WTC11 (cell line): Measurements from ENCODE around the gene WDR76. TPM values are rescaled to one million over a fixed set of nuclear protein-coding genes. Genes with fewer than 3 reads are reported as not detected.

ENCODE experiments used
- ATAC-seq: fragments of 200-7000 bp; cut with Tn5 transposase; 2 replicates; pipeline ENCODE4 v1.10.0; 2021; ENCODE audit warnings: mild to moderate bottlenecking, moderate library complexity
- CTCF ChIA-PET: fragments of 300-600 bp; sonication (Branson Sonifier 250); formaldehyde crosslinking; loops from one replicate; lab custom pipeline; 2021; ENCODE audit warnings: antibody characterized with exemption; lab: Charles Lee
- POLR2A ChIA-PET: fragments of 350-600 bp; sonication (Branson Sonifier 250); formaldehyde crosslinking; loops from one replicate; lab custom pipeline; 2021; ENCODE audit warnings: antibody characterized with exemption; lab: Charles Lee
- DNase-seq: peaks from one replicate; pipeline ENCODE4 v3.0.0; 2021; ENCODE audit warnings: low spot score
- H3K27ac Mint-ChIP-seq: 2 replicates; pipeline ENCODE4 v1.8.0; 2021; ENCODE audit warnings: mixed read lengths
- H3K27me3 Mint-ChIP-seq: 2 replicates; pipeline ENCODE4 v1.8.0; 2021; ENCODE audit warnings: low read depth, mild to moderate bottlenecking, moderate library complexity, mixed read lengths
- H3K36me3 Mint-ChIP-seq: 2 replicates; pipeline ENCODE4 v1.8.0; 2021; ENCODE audit warnings: mixed read lengths
- H3K4me1 Mint-ChIP-seq: 2 replicates; pipeline ENCODE4 v1.8.0; 2022; ENCODE audit warnings: mixed read lengths
- H3K4me3 Mint-ChIP-seq: 2 replicates; pipeline ENCODE4 v1.8.0; 2021; ENCODE audit warnings: mild to moderate bottlenecking, moderate library complexity, mixed read lengths
- H3K9me3 Mint-ChIP-seq: 2 replicates; pipeline ENCODE4 v1.8.0; 2021; ENCODE audit warnings: mixed read lengths
- AR ChIP-seq: fragments of 250-450 bp; sonication (Bioruptor Pico); IDR thresholded peaks from 2 replicates; pipeline ENCODE4 v1.9.0; 2021; ENCODE audit warnings: mild to moderate bottlenecking
- ARID4B ChIP-seq: sonication (generic); formaldehyde crosslinking; IDR thresholded peaks from 2 replicates; pipeline ENCODE4 v1.8.0; 2023; ENCODE audit warnings: missing genetic modification reagents, mild to moderate bottlenecking, borderline replicate concordance
- ATF6 ChIP-seq: sonication (generic); formaldehyde crosslinking; IDR thresholded peaks from 2 replicates; pipeline ENCODE4 v1.8.1; 2023; ENCODE audit warnings: mild to moderate bottlenecking, missing genetic modification reagents
- ESRRA ChIP-seq: sonication (generic); formaldehyde crosslinking; IDR thresholded peaks from 2 replicates; pipeline ENCODE4 v1.8.1; 2022; ENCODE audit warnings: mild to moderate bottlenecking, missing genetic modification reagents, borderline replicate concordance
- KAT7 ChIP-seq: sonication (generic); formaldehyde crosslinking; IDR thresholded peaks from 2 replicates; pipeline ENCODE4 v1.8.1; 2023; ENCODE audit warnings: missing genetic modification reagents, mild to moderate bottlenecking, borderline replicate concordance
- MXD4 ChIP-seq: fragments of 250-450 bp; sonication (Bioruptor Pico); IDR thresholded peaks from 2 replicates; pipeline ENCODE4 v1.8.0; 2021; ENCODE audit warnings: mild to moderate bottlenecking, moderate library complexity, borderline replicate concordance
- NFE2L1 ChIP-seq: sonication (generic); formaldehyde crosslinking; IDR thresholded peaks from 2 replicates; pipeline ENCODE4 v1.8.1; 2023; ENCODE audit warnings: missing genetic modification reagents
- NR1H2 ChIP-seq: sonication (generic); formaldehyde crosslinking; IDR thresholded peaks from 2 replicates; pipeline ENCODE4 v1.9.0; 2021; ENCODE audit warnings: mild to moderate bottlenecking, moderate library complexity, missing genetic modification reagents
- SMAD4 ChIP-seq: sonication (generic); formaldehyde crosslinking; IDR thresholded peaks from 2 replicates; pipeline ENCODE4 v1.8.0; 2022; ENCODE audit warnings: mild to moderate bottlenecking, missing genetic modification reagents
- TP53 ChIP-seq: sonication (generic); formaldehyde crosslinking; IDR thresholded peaks from 2 replicates; pipeline ENCODE4 v1.8.1; 2023; ENCODE audit warnings: mild to moderate bottlenecking, missing genetic modification reagents
- ZBTB21 ChIP-seq: sonication (generic); formaldehyde crosslinking; IDR thresholded peaks from 2 replicates; pipeline ENCODE4 v1.8.1; 2023; ENCODE audit warnings: mild to moderate bottlenecking, missing genetic modification reagents, borderline replicate concordance
- ZNF138 ChIP-seq: sonication (generic); formaldehyde crosslinking; conservative IDR thresholded peaks from 2 replicates; pipeline ENCODE4 v1.8.1; 2022; ENCODE audit warnings: mild to moderate bottlenecking, moderate library complexity, missing genetic modification reagents
- ZNF219 ChIP-seq: sonication (generic); formaldehyde crosslinking; IDR thresholded peaks from 2 replicates; pipeline ENCODE4 v1.8.0; 2023; ENCODE audit warnings: missing genetic modification reagents, mild to moderate bottlenecking, borderline replicate concordance
- ZNF671 ChIP-seq: fragments of 250-450 bp; sonication (Bioruptor Pico); IDR thresholded peaks from 2 replicates; pipeline ENCODE4 v1.8.0; 2021; ENCODE audit warnings: mild to moderate bottlenecking
- total RNA-seq: library from RNA; stranded (reverse); gene quantifications from 3 replicates; pipeline ENCODE4 v1.2.3, GENCODE V29; 2021
- TF ChIP-seq, protein P1 (sequence below): sonication (generic); formaldehyde crosslinking; IDR thresholded peaks from 2 replicates; pipeline ENCODE4 v1.8.0; 2022; ENCODE audit warnings: mild to moderate bottlenecking, missing genetic modification reagents
- TF ChIP-seq, protein P2 (sequence below): sonication (generic); formaldehyde crosslinking; IDR thresholded peaks from 2 replicates; pipeline ENCODE4 v1.8.1; 2023; ENCODE audit warnings: mild to moderate bottlenecking, missing genetic modification reagents
- TF ChIP-seq, protein P3 (sequence below): sonication (generic); formaldehyde crosslinking; conservative IDR thresholded peaks from 2 replicates; pipeline ENCODE4 v1.8.1; 2022; ENCODE audit warnings: mild to moderate bottlenecking, missing genetic modification reagents
- TF ChIP-seq, protein P4 (sequence below): sonication (generic); formaldehyde crosslinking; IDR thresholded peaks from 2 replicates; pipeline ENCODE4 v1.8.0; 2022; ENCODE audit warnings: mild to moderate bottlenecking, missing genetic modification reagents

The WDR76 gene
- total RNA-seq, 1 experiment from 2014 or later, result 16.2 TPM

DNA sequence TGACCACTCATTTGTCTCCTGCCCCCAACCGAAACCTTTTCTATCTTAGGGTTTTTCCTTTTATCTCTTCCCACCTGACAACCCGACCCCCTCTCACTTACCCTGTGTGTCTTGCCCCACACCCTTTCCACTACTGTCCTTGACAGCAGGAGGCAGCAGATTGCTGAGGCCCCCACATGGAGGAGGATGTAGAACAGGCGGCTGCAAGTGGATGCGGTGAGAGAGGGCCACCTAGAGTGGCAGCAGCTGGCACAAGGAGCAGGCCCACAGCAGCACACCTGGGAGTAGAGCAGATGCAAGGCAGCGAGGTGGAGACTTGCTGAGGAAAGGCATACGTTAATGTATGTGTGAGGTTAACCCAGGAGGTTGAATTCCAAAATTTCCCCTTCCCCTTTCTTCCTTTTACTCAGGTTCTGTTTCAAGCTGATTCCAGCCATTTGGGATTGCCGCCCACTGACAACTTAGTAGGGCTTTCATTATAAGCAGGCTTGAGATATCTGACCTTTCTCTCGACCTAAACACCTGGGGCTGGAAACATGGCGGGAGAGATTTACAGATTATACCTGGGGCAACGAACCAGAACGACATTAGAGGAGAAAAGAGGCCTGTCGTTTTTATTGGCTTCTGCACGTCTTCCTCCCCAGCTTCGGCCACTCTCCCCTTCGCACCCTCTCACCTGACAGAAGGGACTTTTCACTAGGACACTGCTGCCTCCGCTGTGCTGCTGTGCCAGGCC lies 27.4 kb upstream of the WDR76 start:
- Mint-ChIP-seq H3K27me3 (no peaks in the 10 kb centered on the region), H3K4me1 (peaks cover 49% of the 10 kb centered on the region), H3K9me3 (no peaks in the 10 kb centered on the region), H3K36me3 (peaks cover 57% of the 10 kb centered on the region), H3K27ac (peak overlapping the region; percentile 99), H3K4me3 (peak overlapping the region; percentile 24; the same call in 1 of the 2 replicates)
- ATAC-seq, result no peak
- CTCF ChIA-PET, result interaction anchor here (1.9 kb wide), 1 partner anchor 23 kb away, joined by 15 read pairs; the partner anchor contains the start of gene ELL3
- POLR2A ChIA-PET, result interaction anchor here (1.5 kb wide), 1 partner anchor 25 kb away, joined by 4 read pairs; the partner anchor contains the start of gene MFAP1
- no peak for DNase-seq
- no peak for TF ChIP-seq ESRRA (CRISPR knock-in tag)
- TF ChIP-seq, protein P1, sequence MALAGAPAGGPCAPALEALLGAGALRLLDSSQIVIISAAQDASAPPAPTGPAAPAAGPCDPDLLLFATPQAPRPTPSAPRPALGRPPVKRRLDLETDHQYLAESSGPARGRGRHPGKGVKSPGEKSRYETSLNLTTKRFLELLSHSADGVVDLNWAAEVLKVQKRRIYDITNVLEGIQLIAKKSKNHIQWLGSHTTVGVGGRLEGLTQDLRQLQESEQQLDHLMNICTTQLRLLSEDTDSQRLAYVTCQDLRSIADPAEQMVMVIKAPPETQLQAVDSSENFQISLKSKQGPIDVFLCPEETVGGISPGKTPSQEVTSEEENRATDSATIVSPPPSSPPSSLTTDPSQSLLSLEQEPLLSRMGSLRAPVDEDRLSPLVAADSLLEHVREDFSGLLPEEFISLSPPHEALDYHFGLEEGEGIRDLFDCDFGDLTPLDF (CRISPR knock-in tag), result no peak
- TF ChIP-seq, protein P2, sequence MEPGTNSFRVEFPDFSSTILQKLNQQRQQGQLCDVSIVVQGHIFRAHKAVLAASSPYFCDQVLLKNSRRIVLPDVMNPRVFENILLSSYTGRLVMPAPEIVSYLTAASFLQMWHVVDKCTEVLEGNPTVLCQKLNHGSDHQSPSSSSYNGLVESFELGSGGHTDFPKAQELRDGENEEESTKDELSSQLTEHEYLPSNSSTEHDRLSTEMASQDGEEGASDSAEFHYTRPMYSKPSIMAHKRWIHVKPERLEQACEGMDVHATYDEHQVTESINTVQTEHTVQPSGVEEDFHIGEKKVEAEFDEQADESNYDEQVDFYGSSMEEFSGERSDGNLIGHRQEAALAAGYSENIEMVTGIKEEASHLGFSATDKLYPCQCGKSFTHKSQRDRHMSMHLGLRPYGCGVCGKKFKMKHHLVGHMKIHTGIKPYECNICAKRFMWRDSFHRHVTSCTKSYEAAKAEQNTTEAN (CRISPR knock-in tag), result no peak
- TF ChIP-seq SMAD4 (CRISPR knock-in tag), result no peak
- TF ChIP-seq KAT7 (CRISPR knock-in tag), result no peak
- TF ChIP-seq ARID4B (CRISPR knock-in tag), result no peak
- no peak for TF ChIP-seq TP53 (CRISPR knock-in tag)
- TF ChIP-seq, protein P3, sequence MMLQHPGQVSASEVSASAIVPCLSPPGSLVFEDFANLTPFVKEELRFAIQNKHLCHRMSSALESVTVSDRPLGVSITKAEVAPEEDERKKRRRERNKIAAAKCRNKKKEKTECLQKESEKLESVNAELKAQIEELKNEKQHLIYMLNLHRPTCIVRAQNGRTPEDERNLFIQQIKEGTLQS, result no peak
- TF ChIP-seq ZNF671, result no peak
- no peak for TF ChIP-seq AR (CRISPR knock-in tag)
- TF ChIP-seq ZNF138 (CRISPR knock-in tag), result no peak
- no peak for TF ChIP-seq ZNF219

DNA sequence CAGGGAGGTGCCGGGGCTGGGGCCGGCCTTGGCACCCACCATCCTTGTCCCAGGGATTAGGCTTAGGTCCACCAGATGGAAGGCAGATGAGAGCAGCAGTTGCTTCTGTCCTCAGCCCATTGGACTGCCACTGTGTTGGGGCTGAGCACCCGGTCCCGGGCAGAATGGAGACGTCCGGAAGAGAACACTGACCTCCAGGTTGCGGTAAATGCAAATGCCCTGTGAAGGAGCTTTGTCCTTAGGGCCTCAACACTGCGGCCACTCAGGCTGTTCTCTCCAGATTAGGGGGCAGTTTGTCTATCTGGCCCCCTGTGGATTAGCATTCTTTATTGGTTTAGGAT lies 26.9 kb upstream of the WDR76 start, which contains the start of gene SERINC4:
Gene SERINC4, minus strand, starts transcription at position 276 of the 341 bp plus-strand sequence. Its CDS starts 234 bp downstream, at position 42.
- Mint-ChIP-seq H3K27ac (peak within 1 kb of the TSS; percentile 99), H3K36me3 (peaks cover 57% of the 10 kb centered on the region), H3K4me1 (peaks cover 44% of the 10 kb centered on the region), H3K4me3 (peak within 1 kb of the TSS; percentile 99), H3K27me3 (no peaks in the 10 kb centered on the region), H3K9me3 (no peaks in the 10 kb centered on the region)
- DNase-seq (no peak), ATAC-seq (no peak)
- ChIA-PET CTCF (interaction anchor here (1.0 to 1.9 kb wide), 4 partner anchors 23 to 429 kb away, joined by 3 to 15 read pairs (median 4); partner anchors contain the start of genes ELL3, MFAP1, TUBGCP4 and ZSCAN29), POLR2A (interaction anchor here (1.1 to 1.6 kb wide), 4 partner anchors 10 to 25 kb away, joined by 3 to 12 read pairs (median 5); partner anchors contain the start of genes ELL3 and MFAP1)
- TF ChIP-seq NR1H2 (CRISPR knock-in tag), result no peak
- no peak for TF ChIP-seq ZBTB21
- TF ChIP-seq ATF6, result no peak
- no peak for TF ChIP-seq MXD4
- TF ChIP-seq NFE2L1 (CRISPR knock-in tag), result no peak
- TF ChIP-seq, protein P4, sequence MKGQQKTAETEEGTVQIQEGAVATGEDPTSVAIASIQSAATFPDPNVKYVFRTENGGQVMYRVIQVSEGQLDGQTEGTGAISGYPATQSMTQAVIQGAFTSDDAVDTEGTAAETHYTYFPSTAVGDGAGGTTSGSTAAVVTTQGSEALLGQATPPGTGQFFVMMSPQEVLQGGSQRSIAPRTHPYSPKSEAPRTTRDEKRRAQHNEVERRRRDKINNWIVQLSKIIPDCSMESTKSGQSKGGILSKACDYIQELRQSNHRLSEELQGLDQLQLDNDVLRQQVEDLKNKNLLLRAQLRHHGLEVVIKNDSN (CRISPR knock-in tag), result no peak
